ENCODE data around the gene GLT8D1. TPM values are rescaled to one million over a fixed set of nuclear protein-coding genes. Genes with fewer than 3 reads are reported as not detected.

GLT8D1 gene
- total and polyA plus RNA-seq, 2 of the 4 experiments (the other 2 are of a cell fraction): 87.8 to 124 TPM

DNA sequence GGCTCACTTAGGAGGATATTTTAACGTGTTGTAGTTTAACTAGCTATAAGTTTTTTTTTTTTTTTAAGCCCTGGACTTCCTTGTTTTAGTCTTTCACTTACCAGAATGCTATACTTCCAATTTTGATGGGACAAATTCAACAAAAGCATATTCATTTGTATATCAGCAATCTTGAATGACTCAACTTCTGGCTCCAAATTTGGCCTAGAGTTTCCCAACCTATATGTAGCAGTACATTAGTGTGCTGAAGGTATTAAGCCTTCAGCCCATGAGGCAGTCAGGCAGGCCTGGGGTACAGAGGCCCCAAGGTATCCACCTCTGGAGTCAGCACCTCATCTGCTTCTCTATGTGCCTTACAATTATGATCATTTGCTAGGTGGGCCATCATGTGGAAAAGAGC lies 25.8 kb downstream of the GLT8D1 start:
- intact Hi-C loops (cut with micrococcal nuclease) (loop anchor here (5.0 kb wide), 1 partner anchor 208 kb away; no protein-coding TSS in a partner anchor), dilution Hi-C loops (cut with HindIII; ENCODE audit: low sequenced_read_pairs, unreplicated experiment) (no loop called here), in situ Hi-C loops (cut with MboI; ENCODE audit: low sequenced_read_pairs) (no loop called here)
- peak overlapping the region; percentile 11 for H2BK5ac ChIP-seq (ENCODE audit: low read depth, low read length, poor library complexity, severe bottlenecking)
- H3K27ac ChIP-seq (ENCODE audit: insufficient read depth, low read length): no peak overlapping the region
- no peaks in the 10 kb centered on the region for H3K9me3 ChIP-seq (ENCODE audit: control insufficient read depth, insufficient read depth, low read length)
- ChIA-PET CTCF (interaction anchor here (0.7 kb wide), 1 partner anchor 558 kb away, joined by 4 read pairs; no protein-coding TSS in a partner anchor), POLR2A (ENCODE audit: unreplicated experiment) (no interaction called here)
- H2AK9ac ChIP-seq (replicated peaks; ENCODE audit: low read depth, low read length, poor library complexity): no peak overlapping the region
- no peak overlapping the region for H3K14ac ChIP-seq (replicated peaks; ENCODE audit: low read depth, low read length)
- no peak overlapping the region for H3K4ac ChIP-seq (ENCODE audit: low read depth, low read length)
- no peak overlapping the region for H3K4me2 ChIP-seq (ENCODE audit: low read depth, low read length)
- peaks cover 23% of the 10 kb centered on the region for H3K36me3 ChIP-seq (ENCODE audit: control insufficient read depth, insufficient read depth, low read length)
- H2AK5ac ChIP-seq (ENCODE audit: low read depth, low read length): no peak overlapping the region
- no peak overlapping the region for H3K9ac ChIP-seq (ENCODE audit: low read depth, low read length)
- H3K27me3 ChIP-seq (ENCODE audit: control insufficient read depth, insufficient read depth, low read length): no peaks in the 10 kb centered on the region
- no peak overlapping the region for H2BK15ac ChIP-seq (ENCODE audit: low read depth, low read length)
- H2BK120ac ChIP-seq (ENCODE audit: low read depth, low read length): no peak overlapping the region
- peaks cover 11% of the 10 kb centered on the region; the same call in 1 of the 2 replicates for H4K20me1 ChIP-seq (ENCODE audit: insufficient read depth, low read length)
- H4K91ac ChIP-seq (ENCODE audit: insufficient read depth, low read depth, low read length): no peak overlapping the region
- H3K9me1 ChIP-seq (ENCODE audit: insufficient read depth, low read length): peaks cover 6% of the 10 kb centered on the region; the same call in 1 of the 2 replicates
- H4K5ac ChIP-seq (ENCODE audit: low read depth, low read length): no peak overlapping the region
- BruUV-seq (replicated peaks): no TSS peak
- H2AFZ ChIP-seq (replicated peaks; ENCODE audit: low read length, poor library complexity): no peak overlapping the region
- 0 out of 2 replicates have a peak overlapping the region, but pooled peaks have one; percentile 16 for H2BK20ac ChIP-seq (ENCODE audit: low read depth, low read length)
- H3K18ac ChIP-seq (ENCODE audit: low read depth, low read length): no peak overlapping the region
- no peak overlapping the region for H3K56ac ChIP-seq (ENCODE audit: extremely low read depth, insufficient read depth, low read length)
- ATAC-seq (ENCODE audit: low read depth) (no peak), DNase-seq (peak; percentile 67)
- peaks cover 9% of the 10 kb centered on the region for H3K4me1 ChIP-seq (ENCODE audit: control insufficient read depth, insufficient read depth, low read length)
- H3K4me3 ChIP-seq (ENCODE audit: insufficient read depth, low read depth, low read length): no peak overlapping the region
- TF ChIP-seq, protein P1, sequence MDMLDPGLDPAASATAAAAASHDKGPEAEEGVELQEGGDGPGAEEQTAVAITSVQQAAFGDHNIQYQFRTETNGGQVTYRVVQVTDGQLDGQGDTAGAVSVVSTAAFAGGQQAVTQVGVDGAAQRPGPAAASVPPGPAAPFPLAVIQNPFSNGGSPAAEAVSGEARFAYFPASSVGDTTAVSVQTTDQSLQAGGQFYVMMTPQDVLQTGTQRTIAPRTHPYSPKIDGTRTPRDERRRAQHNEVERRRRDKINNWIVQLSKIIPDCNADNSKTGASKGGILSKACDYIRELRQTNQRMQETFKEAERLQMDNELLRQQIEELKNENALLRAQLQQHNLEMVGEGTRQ (IDR thresholded peaks at IDR 0.05; ENCODE audit: low read depth, low read length): no peak
- peak; percentile 55; the same call in 1 of the 2 replicates for TF ChIP-seq CEBPB (IDR thresholded peaks at IDR 0.05; ENCODE audit: low read depth, low read length)
- no CpG with 5 or more reads among the region's 1 CpG for WGBS, 2 experiments (ENCODE audit: extremely low coverage in 2 of 2, insufficient read length in 1 of 2)
- peak overlapping the region; percentile 4; the same call in 1 of the 2 replicates for H3K23ac ChIP-seq (ENCODE audit: low read depth, low read length)
- peaks cover 23 to 58% of the 10 kb centered on the region in 2 experiments for H3K79me1 ChIP-seq (ENCODE audit: low read depth in 1 of 2, low read length in 2 of 2)
- H4K8ac ChIP-seq (ENCODE audit: low read depth in 2 of 2, low read length in 2 of 2): no peak overlapping the region

Measured in IMR-90 (cell line).